Measurements from ENCODE around the gene AP2B1.

DNA sequence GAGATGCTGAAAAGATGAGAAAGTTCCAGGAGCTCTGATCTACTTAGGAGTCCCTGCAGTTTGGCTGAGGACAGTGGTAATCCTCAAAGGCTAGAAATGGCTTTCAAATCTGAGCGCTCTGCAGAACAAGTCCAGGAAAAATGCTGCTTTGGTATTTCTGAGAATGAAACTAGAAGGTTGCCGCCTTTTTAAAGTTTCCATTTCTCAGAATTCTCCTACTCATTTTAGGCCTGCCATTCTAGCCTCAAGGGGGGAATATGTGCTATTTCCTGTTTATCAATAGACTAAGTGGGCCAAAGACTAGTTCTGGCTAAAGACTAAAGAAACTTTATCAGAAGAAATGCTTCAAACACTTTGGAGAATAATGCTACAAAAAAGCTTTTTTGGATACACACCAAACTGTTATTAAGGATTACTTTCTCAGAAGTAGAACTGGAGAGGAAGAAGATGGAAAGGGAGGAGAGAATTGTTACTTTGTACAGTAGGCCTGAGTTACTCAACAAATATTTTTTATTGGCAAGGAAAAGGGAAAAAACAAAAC is 49.5 kb upstream of the AP2B1 start, which contains the start of gene SLFN12L:
- TF ChIP-seq, protein P1, sequence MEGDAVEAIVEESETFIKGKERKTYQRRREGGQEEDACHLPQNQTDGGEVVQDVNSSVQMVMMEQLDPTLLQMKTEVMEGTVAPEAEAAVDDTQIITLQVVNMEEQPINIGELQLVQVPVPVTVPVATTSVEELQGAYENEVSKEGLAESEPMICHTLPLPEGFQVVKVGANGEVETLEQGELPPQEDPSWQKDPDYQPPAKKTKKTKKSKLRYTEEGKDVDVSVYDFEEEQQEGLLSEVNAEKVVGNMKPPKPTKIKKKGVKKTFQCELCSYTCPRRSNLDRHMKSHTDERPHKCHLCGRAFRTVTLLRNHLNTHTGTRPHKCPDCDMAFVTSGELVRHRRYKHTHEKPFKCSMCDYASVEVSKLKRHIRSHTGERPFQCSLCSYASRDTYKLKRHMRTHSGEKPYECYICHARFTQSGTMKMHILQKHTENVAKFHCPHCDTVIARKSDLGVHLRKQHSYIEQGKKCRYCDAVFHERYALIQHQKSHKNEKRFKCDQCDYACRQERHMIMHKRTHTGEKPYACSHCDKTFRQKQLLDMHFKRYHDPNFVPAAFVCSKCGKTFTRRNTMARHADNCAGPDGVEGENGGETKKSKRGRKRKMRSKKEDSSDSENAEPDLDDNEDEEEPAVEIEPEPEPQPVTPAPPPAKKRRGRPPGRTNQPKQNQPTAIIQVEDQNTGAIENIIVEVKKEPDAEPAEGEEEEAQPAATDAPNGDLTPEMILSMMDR (IDR thresholded peaks at IDR 0.05 in 8 of 11, conservative IDR thresholded peaks at IDR 0.05 in 3 of 11) = no peak
- no peak for TF ChIP-seq POLR2A (IDR thresholded peaks at IDR 0.05)
- no peak for TF ChIP-seq POLR2AphosphoS5 (IDR thresholded peaks at IDR 0.05)

Data from spleen (tissue), 7 donors.